AG09309 (cell line): ENCODE data around the gene SPATA6L.

Source experiments
- DNase-seq: peaks from one replicate; pipeline ENCODE4 v3.0.0-alpha.2; 2010; ENCODE audit warnings: low read depth
- H3K4me3 ChIP-seq: 2 replicates; pipeline ENCODE4 v1.5.1; 2011; ENCODE audit warnings: mild to moderate bottlenecking, low read depth, low read length, moderate library complexity; ENCODE audit not compliant: control insufficient read depth
- TF ChIP-seq, protein P1 (sequence below): IDR thresholded peaks from 2 replicates; pipeline ENCODE4 v1.5.1; 2011; ENCODE audit warnings: mild to moderate bottlenecking, low read depth, low read length, inconsistent platforms; ENCODE audit not compliant: insufficient read depth, control insufficient read depth; ENCODE audit errors: missing control alignments

SPATA6L gene

DNA sequence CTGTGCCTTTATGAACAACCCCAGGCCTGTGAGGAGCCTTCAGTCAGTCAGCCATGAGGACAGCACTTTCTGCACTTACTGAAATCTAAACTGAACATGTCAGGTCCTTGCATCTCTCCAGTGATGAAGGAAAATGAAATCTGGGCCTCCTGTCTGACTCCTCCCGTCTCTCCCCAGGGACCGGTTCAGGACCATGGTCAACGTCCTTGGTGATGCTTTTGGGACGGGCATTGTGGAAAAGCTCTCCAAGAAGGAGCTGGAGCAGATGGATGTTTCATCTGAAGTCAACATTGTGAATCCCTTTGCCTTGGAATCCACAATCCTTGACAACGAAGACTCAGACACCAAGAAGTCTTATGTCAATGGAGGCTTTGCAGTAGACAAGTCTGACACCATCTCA, 81.1 kb downstream of the SPATA6L start:
- no peak overlapping the region for H3K4me3 ChIP-seq
- TF ChIP-seq, protein P1, sequence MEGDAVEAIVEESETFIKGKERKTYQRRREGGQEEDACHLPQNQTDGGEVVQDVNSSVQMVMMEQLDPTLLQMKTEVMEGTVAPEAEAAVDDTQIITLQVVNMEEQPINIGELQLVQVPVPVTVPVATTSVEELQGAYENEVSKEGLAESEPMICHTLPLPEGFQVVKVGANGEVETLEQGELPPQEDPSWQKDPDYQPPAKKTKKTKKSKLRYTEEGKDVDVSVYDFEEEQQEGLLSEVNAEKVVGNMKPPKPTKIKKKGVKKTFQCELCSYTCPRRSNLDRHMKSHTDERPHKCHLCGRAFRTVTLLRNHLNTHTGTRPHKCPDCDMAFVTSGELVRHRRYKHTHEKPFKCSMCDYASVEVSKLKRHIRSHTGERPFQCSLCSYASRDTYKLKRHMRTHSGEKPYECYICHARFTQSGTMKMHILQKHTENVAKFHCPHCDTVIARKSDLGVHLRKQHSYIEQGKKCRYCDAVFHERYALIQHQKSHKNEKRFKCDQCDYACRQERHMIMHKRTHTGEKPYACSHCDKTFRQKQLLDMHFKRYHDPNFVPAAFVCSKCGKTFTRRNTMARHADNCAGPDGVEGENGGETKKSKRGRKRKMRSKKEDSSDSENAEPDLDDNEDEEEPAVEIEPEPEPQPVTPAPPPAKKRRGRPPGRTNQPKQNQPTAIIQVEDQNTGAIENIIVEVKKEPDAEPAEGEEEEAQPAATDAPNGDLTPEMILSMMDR: no peak
- no peak for DNase-seq

DNA sequence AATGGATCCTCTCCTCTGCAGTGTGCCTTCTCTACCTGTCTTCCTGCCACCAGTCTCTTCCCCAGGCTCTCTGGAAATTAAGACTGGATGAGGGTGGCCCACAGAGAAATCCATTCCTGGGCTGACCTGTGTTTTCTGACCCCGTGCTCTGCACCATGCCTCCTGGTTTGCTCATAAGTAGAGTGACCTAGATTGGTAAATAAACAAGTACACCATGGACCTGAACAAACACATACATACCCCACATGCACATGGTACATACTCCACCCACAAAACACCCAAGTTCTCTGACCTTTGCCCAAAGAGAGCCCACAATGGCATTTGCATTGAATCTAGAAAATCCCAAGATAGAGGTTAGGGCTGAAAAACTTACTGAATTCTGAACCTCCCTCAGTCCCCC, 81.6 kb downstream of the SPATA6L start:
- DNase-seq: no peak
- TF ChIP-seq, protein P1: no peak
- H3K4me3 ChIP-seq: no peak overlapping the region

DNA sequence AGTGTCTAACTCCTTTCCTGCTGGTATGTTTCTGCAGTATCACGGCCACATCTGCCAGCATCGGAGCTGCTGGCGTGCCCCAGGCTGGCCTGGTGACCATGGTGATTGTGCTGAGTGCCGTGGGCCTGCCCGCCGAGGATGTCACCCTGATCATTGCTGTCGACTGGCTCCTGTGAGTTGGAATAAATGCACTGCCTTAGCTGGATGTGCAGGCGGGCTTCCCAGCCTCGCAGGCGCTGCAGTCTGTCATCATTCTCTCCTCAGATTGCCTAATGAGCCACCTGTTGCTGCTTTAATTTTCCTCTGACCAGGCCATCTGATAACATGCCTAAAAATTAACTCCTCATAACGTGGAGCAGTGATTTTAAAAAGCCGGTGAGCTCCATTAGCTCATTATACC, 83.3 kb downstream of the SPATA6L start:
- TF ChIP-seq, protein P1: no peak
- no peak overlapping the region for H3K4me3 ChIP-seq
- no peak for DNase-seq

DNA sequence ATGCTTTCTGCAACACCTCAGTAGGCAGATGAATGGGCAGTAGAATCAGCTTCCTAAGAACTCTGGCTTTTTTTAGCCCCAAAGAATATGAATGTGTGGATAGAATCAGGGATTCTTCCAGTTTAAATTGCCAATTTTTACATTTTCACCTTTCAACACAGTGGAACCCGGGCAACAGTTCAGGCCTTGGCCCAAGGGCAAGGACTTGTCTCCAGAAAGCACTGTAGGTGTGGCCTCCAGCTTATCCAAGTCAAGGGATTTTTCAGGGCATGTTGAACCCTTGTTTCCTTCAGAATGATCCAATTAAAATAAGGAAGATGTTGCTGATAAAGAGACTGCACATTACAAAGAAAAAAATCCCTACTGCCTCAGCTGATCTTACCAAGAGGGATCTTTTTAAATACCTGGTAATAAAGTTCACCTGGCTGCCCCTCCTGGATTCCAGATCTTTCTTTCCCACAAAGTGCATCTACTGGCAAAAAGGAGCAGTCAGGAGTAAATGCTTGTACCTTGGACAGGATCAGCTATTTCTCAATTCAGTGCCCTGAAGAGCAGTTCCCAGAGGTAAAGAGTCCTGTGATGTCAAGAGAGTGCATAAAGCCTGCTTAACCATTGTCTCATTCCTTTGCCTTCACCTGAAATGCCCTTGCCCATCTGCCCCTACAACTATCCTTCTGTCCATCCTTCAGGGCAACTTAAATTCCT, 84.3 kb downstream of the SPATA6L start:
- no peak overlapping the region for H3K4me3 ChIP-seq
- TF ChIP-seq, protein P1: no peak
- DNase-seq: no peak

- no peak for DNase-seq
- TF ChIP-seq, protein P1: no peak
- no peak overlapping the region for H3K4me3 ChIP-seq
Measured at GRCh38 chr9:4581035-4581760, 85.1 kb downstream of the SPATA6L start.

DNA sequence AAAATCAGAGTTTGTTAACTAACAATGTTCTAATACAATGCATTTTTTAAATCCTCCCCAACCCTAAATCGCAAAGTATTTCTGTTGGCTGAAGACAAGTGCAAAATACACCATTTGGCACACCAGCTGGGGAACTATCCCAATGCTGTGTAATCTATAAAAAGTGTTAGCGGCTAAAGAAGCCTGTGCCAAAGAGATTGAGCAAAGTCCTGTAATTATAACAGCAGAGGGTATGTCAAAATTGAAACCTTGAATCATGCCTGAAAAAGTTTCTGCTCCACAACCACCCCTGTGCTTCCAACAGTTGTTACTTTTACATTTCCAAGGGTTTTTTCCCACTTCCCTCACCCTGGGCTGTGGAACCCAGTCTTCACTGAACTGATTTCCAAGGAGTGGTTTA, 87.3 kb downstream of the SPATA6L start:
- TF ChIP-seq, protein P1: no peak
- H3K4me3 ChIP-seq: no peak overlapping the region
- DNase-seq: no peak
